ENCODE results near the gene HSBP1L1.
A peak's percentile ranks its signal among the peaks of the same experiment; 100 is the strongest.

HSBP1L1 gene

GRCh38 chr18:79973517-79973916 is 9.1 kb downstream of the HSBP1L1 start:
- H3K9me3 ChIP-seq (ENCODE audit: insufficient read depth, low read length), result no peaks in the 10 kb centered on the region
- no peaks in the 10 kb centered on the region for H3K27me3 ChIP-seq (ENCODE audit: insufficient read depth, insufficient read length)
- no peak for DNase-seq (ENCODE audit: low read depth, low spot score)
- no peak overlapping the region for H3K9ac ChIP-seq (ENCODE audit: insufficient read length, low read depth)
- TF ChIP-seq SUZ12 (IDR thresholded peaks at IDR 0.05; ENCODE audit: extremely low read depth, insufficient read depth, insufficient read length) (no peak), YY1 (IDR thresholded peaks at IDR 0.05; ENCODE audit: insufficient read depth, insufficient read length) (no peak), ZNF274 (IDR thresholded peaks at IDR 0.05; ENCODE audit: low read depth, low read length) (no peak)
- peaks cover 83% of the 10 kb centered on the region for H3K36me3 ChIP-seq (ENCODE audit: insufficient read depth, insufficient read length, low read length)
- no peak overlapping the region for H3K4me3 ChIP-seq (ENCODE audit: insufficient read length, low read depth)
- H3K4me1 ChIP-seq (ENCODE audit: insufficient read depth, insufficient read length), result no peaks in the 10 kb centered on the region

- no peaks in the 10 kb centered on the region for H3K4me1 ChIP-seq (ENCODE audit: insufficient read depth, insufficient read length)
- H3K9ac ChIP-seq (ENCODE audit: insufficient read length, low read depth), result no peak overlapping the region
- no peaks in the 10 kb centered on the region for H3K9me3 ChIP-seq (ENCODE audit: insufficient read depth, low read length)
- H3K4me3 ChIP-seq (ENCODE audit: insufficient read length, low read depth), result no peak overlapping the region
- no peak for DNase-seq (ENCODE audit: low read depth, low spot score)
- peaks cover 84% of the 10 kb centered on the region for H3K36me3 ChIP-seq (ENCODE audit: insufficient read depth, insufficient read length, low read length)
- TF ChIP-seq ZNF274 (IDR thresholded peaks at IDR 0.05; ENCODE audit: low read depth, low read length) (no peak), SUZ12 (IDR thresholded peaks at IDR 0.05; ENCODE audit: extremely low read depth, insufficient read depth, insufficient read length) (no peak), YY1 (IDR thresholded peaks at IDR 0.05; ENCODE audit: insufficient read depth, insufficient read length) (no peak)
- no peaks in the 10 kb centered on the region for H3K27me3 ChIP-seq (ENCODE audit: insufficient read depth, insufficient read length)
Measured at GRCh38 chr18:79974025-79974654, 9.7 kb downstream of the HSBP1L1 start.

GRCh38 chr18:79975043-79975442 is 10.6 kb downstream of the HSBP1L1 start:
- TF ChIP-seq SUZ12 (IDR thresholded peaks at IDR 0.05; ENCODE audit: extremely low read depth, insufficient read depth, insufficient read length), result no peak
- no peak for TF ChIP-seq ZNF274 (IDR thresholded peaks at IDR 0.05; ENCODE audit: low read depth, low read length)
- no peak for DNase-seq (ENCODE audit: low read depth, low spot score)
- Histone ChIP-seq H3K4me3 (ENCODE audit: insufficient read length, low read depth) (no peak overlapping the region), H3K4me1 (ENCODE audit: insufficient read depth, insufficient read length) (no peaks in the 10 kb centered on the region), H3K9ac (ENCODE audit: insufficient read length, low read depth) (no peak overlapping the region), H3K9me3 (ENCODE audit: insufficient read depth, low read length) (no peaks in the 10 kb centered on the region), H3K27me3 (ENCODE audit: insufficient read depth, insufficient read length) (no peaks in the 10 kb centered on the region), H3K36me3 (ENCODE audit: insufficient read depth, insufficient read length, low read length) (peaks cover 86% of the 10 kb centered on the region)

- peaks cover 2% of the 10 kb centered on the region for H3K4me1 ChIP-seq (ENCODE audit: insufficient read depth, insufficient read length)
- TF ChIP-seq SUZ12 (IDR thresholded peaks at IDR 0.05; ENCODE audit: extremely low read depth, insufficient read depth, insufficient read length), result no peak
- TF ChIP-seq YY1 (IDR thresholded peaks at IDR 0.05; ENCODE audit: insufficient read depth, insufficient read length), result no peak
- TF ChIP-seq ZNF274 (IDR thresholded peaks at IDR 0.05; ENCODE audit: low read depth, low read length), result no peak
- peaks cover 79% of the 10 kb centered on the region for H3K36me3 ChIP-seq (ENCODE audit: insufficient read depth, insufficient read length, low read length)
Measured at GRCh38 chr18:79975985-79976680, 11.7 kb downstream of the HSBP1L1 start.

GRCh38 chr18:79979843-79980242 is 15.4 kb downstream of the HSBP1L1 start:
- Histone ChIP-seq H3K27me3 (ENCODE audit: insufficient read depth, insufficient read length) (no peaks in the 10 kb centered on the region), H3K9ac (ENCODE audit: insufficient read length, low read depth) (no peak overlapping the region), H3K36me3 (ENCODE audit: insufficient read depth, insufficient read length, low read length) (peaks cover 75% of the 10 kb centered on the region), H3K4me3 (ENCODE audit: insufficient read length, low read depth) (no peak overlapping the region), H3K9me3 (ENCODE audit: insufficient read depth, low read length) (no peaks in the 10 kb centered on the region), H3K4me1 (ENCODE audit: insufficient read depth, insufficient read length) (peaks cover 13% of the 10 kb centered on the region)
- TF ChIP-seq YY1 (IDR thresholded peaks at IDR 0.05; ENCODE audit: insufficient read depth, insufficient read length), result no peak
- TF ChIP-seq ZNF274 (IDR thresholded peaks at IDR 0.05; ENCODE audit: low read depth, low read length), result no peak
- TF ChIP-seq SUZ12 (IDR thresholded peaks at IDR 0.05; ENCODE audit: extremely low read depth, insufficient read depth, insufficient read length), result no peak
- no peak for DNase-seq (ENCODE audit: low read depth, low spot score)

More at GRCh38 chr18:79975985-79976680, 11.7 kb downstream of the HSBP1L1 start:
- Histone ChIP-seq H3K4me3 (ENCODE audit: insufficient read length, low read depth) (no peak overlapping the region), H3K9me3 (ENCODE audit: insufficient read depth, low read length) (no peaks in the 10 kb centered on the region), H3K27me3 (ENCODE audit: insufficient read depth, insufficient read length) (no peaks in the 10 kb centered on the region), H3K9ac (ENCODE audit: insufficient read length, low read depth) (no peak overlapping the region)
- DNase-seq (ENCODE audit: low read depth, low spot score), result no peak

GRCh38 chr18:79980585-79980984 is 16.1 kb downstream of the HSBP1L1 start:
- no peaks in the 10 kb centered on the region for H3K9me3 ChIP-seq (ENCODE audit: insufficient read depth, low read length)
- no peaks in the 10 kb centered on the region for H3K27me3 ChIP-seq (ENCODE audit: insufficient read depth, insufficient read length)
- H3K36me3 ChIP-seq (ENCODE audit: insufficient read depth, insufficient read length, low read length), result peaks cover 75% of the 10 kb centered on the region
- H3K4me3 ChIP-seq (ENCODE audit: insufficient read length, low read depth), result no peak overlapping the region
- H3K9ac ChIP-seq (ENCODE audit: insufficient read length, low read depth), result peak overlapping the region; percentile 26
- TF ChIP-seq ZNF274 (IDR thresholded peaks at IDR 0.05; ENCODE audit: low read depth, low read length) (no peak), SUZ12 (IDR thresholded peaks at IDR 0.05; ENCODE audit: extremely low read depth, insufficient read depth, insufficient read length) (no peak), YY1 (IDR thresholded peaks at IDR 0.05; ENCODE audit: insufficient read depth, insufficient read length) (no peak)
- no peak for DNase-seq (ENCODE audit: low read depth, low spot score)
- peaks cover 13% of the 10 kb centered on the region for H3K4me1 ChIP-seq (ENCODE audit: insufficient read depth, insufficient read length)

- H3K4me1 ChIP-seq (ENCODE audit: insufficient read depth, insufficient read length), result peaks cover 13% of the 10 kb centered on the region
- H3K36me3 ChIP-seq (ENCODE audit: insufficient read depth, insufficient read length, low read length), result peaks cover 72% of the 10 kb centered on the region
- no peaks in the 10 kb centered on the region for H3K9me3 ChIP-seq (ENCODE audit: insufficient read depth, low read length)
- no peaks in the 10 kb centered on the region for H3K27me3 ChIP-seq (ENCODE audit: insufficient read depth, insufficient read length)
- TF ChIP-seq ZNF274 (IDR thresholded peaks at IDR 0.05; ENCODE audit: low read depth, low read length), result no peak
- TF ChIP-seq YY1 (IDR thresholded peaks at IDR 0.05; ENCODE audit: insufficient read depth, insufficient read length), result no peak
- TF ChIP-seq SUZ12 (IDR thresholded peaks at IDR 0.05; ENCODE audit: extremely low read depth, insufficient read depth, insufficient read length), result no peak
- no peak overlapping the region for H3K9ac ChIP-seq (ENCODE audit: insufficient read length, low read depth)
- H3K4me3 ChIP-seq (ENCODE audit: insufficient read length, low read depth), result no peak overlapping the region
- no peak for DNase-seq (ENCODE audit: low read depth, low spot score)
Measured at GRCh38 chr18:79982736-79983135, 18.3 kb downstream of the HSBP1L1 start.

Data from NT2/D1 (cell line).